ENCODE results near the gene TMEM272.

TMEM272 gene

GRCh38 chr13:51828730-51829567 lies 16.0 kb downstream of the TMEM272 start:
- no CpG with 5 or more reads among the region's 8 CpGs for WGBS, 2 donors (ENCODE audit: extremely low coverage in 2 of 2, insufficient read length in 2 of 2, insufficient replicate concordance in 1 of 2)
- Histone ChIP-seq H3K23ac (ENCODE audit: low read depth, low read length, poor library complexity) (no peak overlapping the region), H2BK5ac (ENCODE audit: low read length) (no peak overlapping the region), H4K91ac (ENCODE audit: low read depth, low read length, poor library complexity) (no peak overlapping the region), H3K4me2 (ENCODE audit: insufficient read depth, low read length, poor library complexity, severe bottlenecking) (no peak overlapping the region), H3K18ac (ENCODE audit: low read length) (no peak overlapping the region), H2BK15ac (ENCODE audit: low read length) (no peak overlapping the region), H3K14ac (ENCODE audit: low read length) (no peak overlapping the region), H3K4me3 (ENCODE audit: low read length in 2 of 2) (no peak overlapping the region), H2AFZ (ENCODE audit: low read length) (no peak overlapping the region), H3K9ac (ENCODE audit: low read depth, low read length, poor library complexity) (no peak overlapping the region), H2BK12ac (ENCODE audit: low read length) (no peak overlapping the region), H3K27ac (replicated peaks; ENCODE audit: low read length) (no peak overlapping the region), H3K4ac (ENCODE audit: low read length) (no peak overlapping the region), H2AK5ac (ENCODE audit: low read depth, low read length) (no peak overlapping the region), H2BK120ac (ENCODE audit: low read depth, low read length) (no peak overlapping the region), H3K27me3 (ENCODE audit: control insufficient read depth in 3 of 3, insufficient read depth in 3 of 3, low read depth in 1 of 3, low read length in 3 of 3) (peaks cover 0 to 39% (median 0%) of the 10 kb centered on the region in 3 experiments), H3K9me3 (replicated peaks in 1 of 2; ENCODE audit: control insufficient read depth in 2 of 2, insufficient read depth in 1 of 2, low read depth in 1 of 2, low read length in 2 of 2) (no peaks in the 10 kb centered on the region), H3K79me1 (ENCODE audit: low read depth, low read length) (no peaks in the 10 kb centered on the region), H3K36me3 (replicated peaks in 1 of 2; ENCODE audit: control insufficient read depth in 2 of 2, insufficient read depth in 2 of 2, low read length in 2 of 2) (no peaks in the 10 kb centered on the region), H3K4me1 (ENCODE audit: control insufficient read depth in 2 of 2, insufficient read depth in 1 of 2, low read depth in 1 of 2, low read length in 2 of 2) (no peaks in the 10 kb centered on the region), H4K8ac (ENCODE audit: low read depth, low read length) (no peak overlapping the region)
- no peak for DNase-seq (ENCODE audit: low spot score)

- Histone ChIP-seq H3K9me3 (replicated peaks in 1 of 2; ENCODE audit: control insufficient read depth in 2 of 2, insufficient read depth in 1 of 2, low read depth in 1 of 2, low read length in 2 of 2) (no peaks in the 10 kb centered on the region), H4K8ac (ENCODE audit: low read depth, low read length) (no peak overlapping the region), H2BK120ac (ENCODE audit: low read depth, low read length) (no peak overlapping the region), H3K23ac (ENCODE audit: low read depth, low read length, poor library complexity) (no peak overlapping the region), H3K27me3 (ENCODE audit: control insufficient read depth in 3 of 3, insufficient read depth in 3 of 3, low read depth in 1 of 3, low read length in 3 of 3) (peaks cover 0 to 33% (median 0%) of the 10 kb centered on the region in 3 experiments), H3K4ac (ENCODE audit: low read length) (no peak overlapping the region), H3K18ac (ENCODE audit: low read length) (no peak overlapping the region), H3K4me3 (ENCODE audit: low read length in 2 of 2) (no peak overlapping the region), H3K4me2 (ENCODE audit: insufficient read depth, low read length, poor library complexity, severe bottlenecking) (no peak overlapping the region), H3K36me3 (replicated peaks in 1 of 2; ENCODE audit: control insufficient read depth in 2 of 2, insufficient read depth in 2 of 2, low read length in 2 of 2) (no peaks in the 10 kb centered on the region), H3K9ac (ENCODE audit: low read depth, low read length, poor library complexity) (peak overlapping the region; percentile 3), H3K14ac (ENCODE audit: low read length) (no peak overlapping the region), H3K27ac (replicated peaks; ENCODE audit: low read length) (no peak overlapping the region), H4K91ac (ENCODE audit: low read depth, low read length, poor library complexity) (no peak overlapping the region), H3K4me1 (ENCODE audit: control insufficient read depth in 2 of 2, insufficient read depth in 1 of 2, low read depth in 1 of 2, low read length in 2 of 2) (no peaks in the 10 kb centered on the region), H2AFZ (ENCODE audit: low read length) (no peak overlapping the region), H3K79me1 (ENCODE audit: low read depth, low read length) (no peaks in the 10 kb centered on the region), H2BK5ac (ENCODE audit: low read length) (no peak overlapping the region), H2BK15ac (ENCODE audit: low read length) (no peak overlapping the region), H2AK5ac (ENCODE audit: low read depth, low read length) (no peak overlapping the region), H2BK12ac (ENCODE audit: low read length) (no peak overlapping the region)
- no CpG with 5 or more reads among the region's 4 CpGs for WGBS, 2 donors (ENCODE audit: extremely low coverage in 2 of 2, insufficient read length in 2 of 2, insufficient replicate concordance in 1 of 2)
- DNase-seq (ENCODE audit: low spot score): no peak
Measured at GRCh38 chr13:51827254-51827653, 17.7 kb downstream of the TMEM272 start.

GRCh38 chr13:51826606-51827005 lies 18.4 kb downstream of the TMEM272 start:
- Histone ChIP-seq H3K27ac (replicated peaks; ENCODE audit: low read length) (no peak overlapping the region), H3K4me3 (ENCODE audit: low read length in 2 of 2) (no peak overlapping the region), H3K79me1 (ENCODE audit: low read depth, low read length) (no peaks in the 10 kb centered on the region), H2BK12ac (ENCODE audit: low read length) (no peak overlapping the region), H3K9me3 (replicated peaks in 1 of 2; ENCODE audit: control insufficient read depth in 2 of 2, insufficient read depth in 1 of 2, low read depth in 1 of 2, low read length in 2 of 2) (no peaks in the 10 kb centered on the region), H4K8ac (ENCODE audit: low read depth, low read length) (no peak overlapping the region), H3K4me1 (ENCODE audit: control insufficient read depth in 2 of 2, insufficient read depth in 1 of 2, low read depth in 1 of 2, low read length in 2 of 2) (no peaks in the 10 kb centered on the region), H2BK120ac (ENCODE audit: low read depth, low read length) (no peak overlapping the region), H3K27me3 (ENCODE audit: control insufficient read depth in 3 of 3, insufficient read depth in 3 of 3, low read depth in 1 of 3, low read length in 3 of 3) (peaks cover 0 to 33% (median 0%) of the 10 kb centered on the region in 3 experiments), H2BK15ac (ENCODE audit: low read length) (no peak overlapping the region), H3K4ac (ENCODE audit: low read length) (no peak overlapping the region), H4K91ac (ENCODE audit: low read depth, low read length, poor library complexity) (no peak overlapping the region), H3K18ac (ENCODE audit: low read length) (no peak overlapping the region), H3K4me2 (ENCODE audit: insufficient read depth, low read length, poor library complexity, severe bottlenecking) (no peak overlapping the region), H2AFZ (ENCODE audit: low read length) (no peak overlapping the region), H3K14ac (ENCODE audit: low read length) (no peak overlapping the region), H3K9ac (ENCODE audit: low read depth, low read length, poor library complexity) (no peak overlapping the region), H3K36me3 (replicated peaks in 1 of 2; ENCODE audit: control insufficient read depth in 2 of 2, insufficient read depth in 2 of 2, low read length in 2 of 2) (no peaks in the 10 kb centered on the region), H2AK5ac (ENCODE audit: low read depth, low read length) (no peak overlapping the region), H2BK5ac (ENCODE audit: low read length) (no peak overlapping the region), H3K23ac (ENCODE audit: low read depth, low read length, poor library complexity) (no peak overlapping the region)
- DNase-seq (ENCODE audit: low spot score): no peak
- no CpG with 5 or more reads among the region's 7 CpGs for WGBS, 2 donors (ENCODE audit: extremely low coverage in 2 of 2, insufficient read length in 2 of 2, insufficient replicate concordance in 1 of 2)

DNA sequence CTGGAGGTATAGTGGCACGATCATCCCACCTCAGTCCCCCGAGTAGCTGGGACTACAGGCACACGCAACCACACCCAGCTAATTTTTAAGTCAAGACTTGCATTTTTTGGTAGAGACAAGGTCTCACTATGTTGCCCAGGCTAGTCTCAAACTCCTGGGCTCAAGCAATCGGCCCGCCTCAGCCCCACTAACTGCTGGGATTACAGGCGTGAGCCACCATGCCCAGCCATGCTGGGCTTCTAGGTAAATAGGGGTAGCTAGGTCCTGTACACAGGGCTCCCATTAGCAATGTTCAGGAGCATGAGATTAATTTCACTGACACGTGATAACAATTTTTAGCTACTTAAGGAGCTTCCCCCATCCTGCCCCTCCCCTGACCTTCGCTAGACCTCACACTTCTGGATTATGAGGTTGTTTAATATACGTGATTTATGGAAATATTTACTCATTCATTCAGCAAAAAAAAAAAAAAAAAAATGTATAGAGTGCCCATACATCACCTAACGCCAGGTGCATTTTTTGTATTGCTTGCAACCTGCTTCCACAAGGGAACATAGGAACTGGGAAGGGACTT lies 19.2 kb downstream of the TMEM272 start:
- Histone ChIP-seq H3K27ac (replicated peaks; ENCODE audit: low read length) (no peak overlapping the region), H2AK5ac (ENCODE audit: low read depth, low read length) (no peak overlapping the region), H3K79me1 (ENCODE audit: low read depth, low read length) (no peaks in the 10 kb centered on the region), H3K4ac (ENCODE audit: low read length) (no peak overlapping the region), H3K36me3 (replicated peaks in 1 of 2; ENCODE audit: control insufficient read depth in 2 of 2, insufficient read depth in 2 of 2, low read length in 2 of 2) (no peaks in the 10 kb centered on the region), H3K23ac (ENCODE audit: low read depth, low read length, poor library complexity) (no peak overlapping the region), H3K4me3 (ENCODE audit: low read length in 2 of 2) (no peak overlapping the region), H3K4me2 (ENCODE audit: insufficient read depth, low read length, poor library complexity, severe bottlenecking) (no peak overlapping the region), H3K4me1 (ENCODE audit: control insufficient read depth in 2 of 2, insufficient read depth in 1 of 2, low read depth in 1 of 2, low read length in 2 of 2) (no peaks in the 10 kb centered on the region), H3K18ac (ENCODE audit: low read length) (no peak overlapping the region), H4K91ac (ENCODE audit: low read depth, low read length, poor library complexity) (no peak overlapping the region), H3K14ac (ENCODE audit: low read length) (no peak overlapping the region), H4K8ac (ENCODE audit: low read depth, low read length) (no peak overlapping the region), H2BK5ac (ENCODE audit: low read length) (no peak overlapping the region), H2BK15ac (ENCODE audit: low read length) (no peak overlapping the region), H3K9ac (ENCODE audit: low read depth, low read length, poor library complexity) (no peak overlapping the region), H2BK12ac (ENCODE audit: low read length) (no peak overlapping the region), H3K27me3 (ENCODE audit: control insufficient read depth in 3 of 3, insufficient read depth in 3 of 3, low read depth in 1 of 3, low read length in 3 of 3) (peaks cover 0 to 39% (median 0%) of the 10 kb centered on the region in 3 experiments), H2AFZ (ENCODE audit: low read length) (no peak overlapping the region), H2BK120ac (ENCODE audit: low read depth, low read length) (no peak overlapping the region), H3K9me3 (replicated peaks in 1 of 2; ENCODE audit: control insufficient read depth in 2 of 2, insufficient read depth in 1 of 2, low read depth in 1 of 2, low read length in 2 of 2) (no peaks in the 10 kb centered on the region)
- DNase-seq (ENCODE audit: low spot score): no peak
- WGBS, 2 donors (ENCODE audit: extremely low coverage in 2 of 2, insufficient read length in 2 of 2, insufficient replicate concordance in 1 of 2): no CpG with 5 or more reads among the region's 10 CpGs
